Measurements from ENCODE around the gene SEPTIN8. TPM values are rescaled to one million over a fixed set of nuclear protein-coding genes. Genes with fewer than 3 reads are reported as not detected.

The SEPTIN8 gene
- total RNA-seq, 1 experiment from 2014 or later, result 48.5 TPM

DNA sequence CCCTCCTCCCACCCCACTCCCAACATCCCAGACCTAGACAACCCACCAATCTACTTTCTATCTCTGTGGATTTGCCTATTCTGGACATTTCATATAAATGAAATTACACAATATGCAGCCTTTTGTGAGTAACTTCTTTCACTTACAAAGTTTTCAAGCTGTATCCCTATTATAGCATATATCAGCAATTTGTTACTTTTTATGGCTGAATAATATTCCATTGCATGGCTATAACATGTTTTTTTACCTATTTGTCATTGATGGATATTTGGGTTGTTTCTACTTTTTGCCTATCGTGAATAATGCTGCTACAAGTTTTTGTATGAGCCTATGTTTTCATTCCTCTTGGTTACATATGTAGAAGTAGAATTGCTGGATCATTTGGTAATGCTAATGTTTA is 37.8 kb downstream of the SEPTIN8 start:
- peaks cover 31% of the 10 kb centered on the region for H3K4me1 Mint-ChIP-seq (ENCODE audit: low read depth, unreplicated experiment)
- CTCF ChIA-PET, result no interaction called here
- no TSS peak for BruUV-seq (replicated peaks)

DNA sequence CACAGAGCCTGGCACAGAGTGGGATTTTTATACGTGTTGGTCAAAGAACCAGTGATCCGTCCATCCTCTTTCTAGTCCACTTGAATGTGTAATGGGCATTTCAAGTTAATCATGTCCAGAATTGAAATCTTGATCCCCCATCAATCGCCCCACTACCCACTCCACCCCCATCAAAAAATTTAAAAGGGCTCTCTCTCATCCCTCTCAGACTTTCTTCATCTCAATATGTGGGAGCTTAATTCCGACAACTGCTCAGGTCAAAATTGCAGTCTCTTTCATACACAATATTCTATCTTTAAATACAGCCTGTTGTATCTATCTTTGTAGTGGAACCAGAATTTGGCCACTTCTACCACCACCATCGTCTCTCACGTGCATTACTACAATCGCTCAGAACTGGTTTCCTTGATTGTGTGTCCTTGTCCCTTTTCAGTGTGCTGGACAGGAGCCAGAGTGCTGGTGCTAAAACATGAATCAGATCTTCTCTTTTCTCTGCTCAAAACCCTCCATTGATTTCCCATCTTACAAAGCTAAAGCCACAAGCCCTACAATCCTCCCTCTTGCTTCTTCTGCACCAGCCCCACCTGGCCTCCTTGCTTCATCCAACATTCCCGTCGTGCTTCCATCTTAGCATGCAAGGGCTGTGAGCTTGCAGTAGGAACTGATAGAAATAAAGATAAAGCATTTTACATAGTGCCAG is 38.9 kb downstream of the SEPTIN8 start:
- CTCF ChIA-PET, result interaction anchor here (0.8 to 2.0 kb wide), 10 partner anchors 9 to 351 kb away, joined by 3 to 11 read pairs (median 6); partner anchors contain the start of gene CCNI2
- intact Hi-C loops (cut with micrococcal nuclease; ENCODE audit: unreplicated experiment), result loop anchor here (5.0 kb wide), 1 partner anchor 351 kb away; no protein-coding TSS in a partner anchor
- H3K9me3 Mint-ChIP-seq (ENCODE audit: low read depth, unreplicated experiment), result no peaks in the 10 kb centered on the region
- TF ChIP-seq, protein P1, sequence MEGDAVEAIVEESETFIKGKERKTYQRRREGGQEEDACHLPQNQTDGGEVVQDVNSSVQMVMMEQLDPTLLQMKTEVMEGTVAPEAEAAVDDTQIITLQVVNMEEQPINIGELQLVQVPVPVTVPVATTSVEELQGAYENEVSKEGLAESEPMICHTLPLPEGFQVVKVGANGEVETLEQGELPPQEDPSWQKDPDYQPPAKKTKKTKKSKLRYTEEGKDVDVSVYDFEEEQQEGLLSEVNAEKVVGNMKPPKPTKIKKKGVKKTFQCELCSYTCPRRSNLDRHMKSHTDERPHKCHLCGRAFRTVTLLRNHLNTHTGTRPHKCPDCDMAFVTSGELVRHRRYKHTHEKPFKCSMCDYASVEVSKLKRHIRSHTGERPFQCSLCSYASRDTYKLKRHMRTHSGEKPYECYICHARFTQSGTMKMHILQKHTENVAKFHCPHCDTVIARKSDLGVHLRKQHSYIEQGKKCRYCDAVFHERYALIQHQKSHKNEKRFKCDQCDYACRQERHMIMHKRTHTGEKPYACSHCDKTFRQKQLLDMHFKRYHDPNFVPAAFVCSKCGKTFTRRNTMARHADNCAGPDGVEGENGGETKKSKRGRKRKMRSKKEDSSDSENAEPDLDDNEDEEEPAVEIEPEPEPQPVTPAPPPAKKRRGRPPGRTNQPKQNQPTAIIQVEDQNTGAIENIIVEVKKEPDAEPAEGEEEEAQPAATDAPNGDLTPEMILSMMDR (IDR thresholded peaks at IDR 0.05; ENCODE audit: unreplicated experiment), result no peak
- peak overlapping the region; percentile 69 for H3K27ac Mint-ChIP-seq (ENCODE audit: unreplicated experiment)
- H3K36me3 Mint-ChIP-seq (ENCODE audit: insufficient read depth, unreplicated experiment), result peaks cover 21% of the 10 kb centered on the region
- H3K4me1 Mint-ChIP-seq (ENCODE audit: low read depth, unreplicated experiment), result peaks cover 31% of the 10 kb centered on the region
- DNase-seq, result no peak
- BruUV-seq (replicated peaks), result no TSS peak
- no peaks in the 10 kb centered on the region for H3K27me3 Mint-ChIP-seq (ENCODE audit: unreplicated experiment)
- peak overlapping the region; percentile 91 for H3K4me3 Mint-ChIP-seq (ENCODE audit: low read depth, unreplicated experiment)

More for the DNA sequence above, 37.8 kb downstream of the SEPTIN8 start:
- H3K36me3 Mint-ChIP-seq (ENCODE audit: insufficient read depth, unreplicated experiment), result peaks cover 21% of the 10 kb centered on the region
- H3K9me3 Mint-ChIP-seq (ENCODE audit: low read depth, unreplicated experiment), result no peaks in the 10 kb centered on the region
- H3K4me3 Mint-ChIP-seq (ENCODE audit: low read depth, unreplicated experiment), result no peak overlapping the region
- no peak overlapping the region for H3K27ac Mint-ChIP-seq (ENCODE audit: unreplicated experiment)
- H3K27me3 Mint-ChIP-seq (ENCODE audit: unreplicated experiment), result no peaks in the 10 kb centered on the region
- intact Hi-C loops (cut with micrococcal nuclease; ENCODE audit: unreplicated experiment), result loop anchor here (5.0 kb wide), 1 partner anchor 352 kb away; no protein-coding TSS in a partner anchor
- no peak for DNase-seq
- TF ChIP-seq, protein P1 (IDR thresholded peaks at IDR 0.05; ENCODE audit: unreplicated experiment), result no peak

DNA sequence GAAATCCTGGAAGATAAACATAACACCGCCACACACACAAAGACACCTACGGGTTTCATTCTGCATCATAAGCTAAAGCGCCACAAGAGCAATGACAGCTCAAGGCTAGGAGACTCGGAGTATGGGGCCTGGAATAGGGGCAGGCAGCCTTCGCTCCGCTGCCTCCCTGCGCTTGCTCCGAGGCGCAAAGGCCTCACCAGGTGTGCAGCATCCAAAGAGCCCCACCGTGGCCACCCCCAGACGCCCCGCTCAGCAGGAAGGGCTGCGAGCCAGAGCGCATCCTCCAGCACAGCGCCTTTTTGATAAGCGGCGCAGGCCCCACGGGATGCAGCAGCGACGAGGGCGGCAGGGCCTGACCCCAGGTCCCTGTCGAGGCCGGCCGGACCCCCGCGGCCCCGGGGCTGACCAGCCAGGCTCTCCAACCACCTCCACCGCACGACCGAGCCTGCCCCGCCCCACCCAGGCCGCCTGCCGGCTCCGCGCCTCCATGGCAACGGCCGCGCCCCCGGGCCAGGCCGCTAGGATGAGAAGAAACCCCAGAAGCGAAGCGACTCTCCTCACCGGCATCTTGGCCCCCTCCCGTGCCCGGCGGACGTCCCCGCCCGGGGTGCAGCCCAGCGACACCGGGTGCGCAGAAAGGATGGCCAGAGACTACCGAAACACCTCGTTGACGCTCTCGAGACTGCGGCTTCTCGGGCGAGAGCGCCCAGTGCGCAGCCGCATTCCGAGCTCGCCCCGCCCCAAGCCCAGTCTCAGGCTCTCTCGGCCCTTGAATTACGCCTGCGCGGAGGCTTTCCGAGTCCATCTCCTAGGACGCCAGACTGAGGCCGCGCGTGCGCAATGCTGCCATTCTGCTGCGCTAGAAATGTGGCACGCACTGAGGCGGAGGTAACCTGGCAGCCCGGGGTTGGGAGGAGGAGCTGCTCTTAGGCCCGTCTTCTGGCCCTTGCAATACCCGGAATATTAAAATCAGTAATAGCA is 39.9 kb downstream of the SEPTIN8 start, which contains the start of gene KIF3A:
Gene KIF3A (minus strand): TSS at position 694 of the 981 bp plus-strand sequence. CDS start 127 bp downstream, at position 567.
- no peaks in the 10 kb centered on the region for H3K27me3 Mint-ChIP-seq (ENCODE audit: unreplicated experiment)
- peak; percentile 98 for DNase-seq
- TF ChIP-seq, protein P1 (IDR thresholded peaks at IDR 0.05; ENCODE audit: unreplicated experiment), result no peak
- intact Hi-C loops (cut with micrococcal nuclease; ENCODE audit: unreplicated experiment), result loop anchor here (5.0 kb wide), 1 partner anchor 350 kb away; no protein-coding TSS in a partner anchor
- no peaks in the 10 kb centered on the region for H3K9me3 Mint-ChIP-seq (ENCODE audit: low read depth, unreplicated experiment)
- no TSS peak for BruUV-seq (replicated peaks)
- H3K4me3 Mint-ChIP-seq (ENCODE audit: low read depth, unreplicated experiment), result peak within 1 kb of the TSS; percentile 91
- H3K4me1 Mint-ChIP-seq (ENCODE audit: low read depth, unreplicated experiment), result peaks cover 31% of the 10 kb centered on the region
- CTCF ChIA-PET, result interaction anchor here (0.8 to 2.0 kb wide), 10 partner anchors 9 to 350 kb away, joined by 3 to 11 read pairs (median 6); partner anchors contain the start of gene CCNI2
- peak within 1 kb of the TSS; percentile 69 for H3K27ac Mint-ChIP-seq (ENCODE audit: unreplicated experiment)
- H3K36me3 Mint-ChIP-seq (ENCODE audit: insufficient read depth, unreplicated experiment), result peaks cover 21% of the 10 kb centered on the region

GRCh38 chr5:132734687-132735086 is 42.4 kb downstream of the SEPTIN8 start:
- Mint-ChIP-seq H3K27ac (ENCODE audit: unreplicated experiment) (no peak overlapping the region), H3K4me1 (ENCODE audit: low read depth, unreplicated experiment) (peaks cover 31% of the 10 kb centered on the region), H3K4me3 (ENCODE audit: low read depth, unreplicated experiment) (no peak overlapping the region), H3K27me3 (ENCODE audit: unreplicated experiment) (no peaks in the 10 kb centered on the region), H3K9me3 (ENCODE audit: low read depth, unreplicated experiment) (no peaks in the 10 kb centered on the region), H3K36me3 (ENCODE audit: insufficient read depth, unreplicated experiment) (peaks cover 21% of the 10 kb centered on the region)
- DNase-seq, result no peak
- no TSS peak for BruUV-seq (replicated peaks)
- TF ChIP-seq, protein P1 (IDR thresholded peaks at IDR 0.05; ENCODE audit: unreplicated experiment), result no peak
- intact Hi-C loops (cut with micrococcal nuclease; ENCODE audit: unreplicated experiment), result loop anchor here (5.0 kb wide), 1 partner anchor 347 kb away; no protein-coding TSS in a partner anchor
- CTCF ChIA-PET, result no interaction called here

Data from Calu3 (cell line).